H1 (cell line): ENCODE results near the gene REPS1. TPM values are rescaled to one million over a fixed set of nuclear protein-coding genes. Genes with fewer than 3 reads are reported as not detected.

Experiments
- CTCF ChIA-PET: fragments of 300-600 bp; sonication (Branson Sonifier 250); formaldehyde crosslinking; loops from one replicate; lab custom pipeline; 2021; ENCODE audit not compliant: partially characterized antibody; lab: Charles Lee
- POLR2A ChIA-PET: fragments of 300-600 bp; sonication (Branson Sonifier 250); formaldehyde crosslinking; loops from one replicate; lab custom pipeline; 2021; ENCODE audit warnings: inconsistent platforms; ENCODE audit not compliant: partially characterized antibody; lab: Charles Lee
- DNase-seq, 2 experiments: peaks; one replicate each; pipeline versions ENCODE4 v3.0.0 to v3.0.0-alpha.2; 2010 to 2022; ENCODE audit warnings: low spot score in 2 of 2, low read depth in 1 of 2, mixed read lengths in 1 of 2
- FAIRE-seq: peaks from 2 replicates; lab custom pipeline; 2011; peaks lifted over from hg19 to GRCh38; lab: Jason Lieb, UNC
- H2AFZ ChIP-seq: 2 replicates; pipeline ENCODE4 v1.8.1; 2012; ENCODE audit warnings: low read length, inconsistent platforms
- H2AK5ac ChIP-seq: 2 replicates; pipeline ENCODE4 v1.6.1; 2013; ENCODE audit warnings: low read depth, low read length
- H2BK120ac ChIP-seq: replicated peaks from 2 replicates; pipeline ENCODE3; 2013; ENCODE audit warnings: low read depth, low read length, inconsistent platforms
- H2BK12ac ChIP-seq: 2 replicates; pipeline ENCODE4 v1.6.1; 2013; ENCODE audit warnings: low read depth, low read length
- H2BK15ac ChIP-seq: 2 replicates; pipeline ENCODE4 v1.6.1; 2013; ENCODE audit warnings: low read length
- H2BK20ac ChIP-seq: 2 replicates; pipeline ENCODE4 v1.6.1; 2013; ENCODE audit warnings: low read length
- H2BK5ac ChIP-seq: 2 replicates; pipeline ENCODE4 v1.6.1; 2013; ENCODE audit warnings: low read depth, low read length
- H3K14ac ChIP-seq: 2 replicates; pipeline ENCODE4 v1.6.1; 2013; ENCODE audit warnings: inconsistent platforms; ENCODE audit not compliant: insufficient read length
- H3K18ac ChIP-seq: 2 replicates; pipeline ENCODE4 v1.6.1; 2013; ENCODE audit warnings: low read length; ENCODE audit errors: extremely low read depth
- H3K23ac ChIP-seq: 2 replicates; pipeline ENCODE4 v1.6.1; 2013; ENCODE audit warnings: inconsistent platforms; ENCODE audit not compliant: insufficient read length
- H3K23me2 ChIP-seq: 2 replicates; pipeline ENCODE4 v1.6.1; 2013; ENCODE audit warnings: low read depth, low read length
- H3K27ac ChIP-seq: 2 replicates; pipeline ENCODE4 v1.6.1; 2011; ENCODE audit warnings: low read depth, low read length, inconsistent platforms
- H3K27me3 ChIP-seq, 4 experiments: replicated peaks in 1 of 4; 1 replicate in 1 of 4; 2 replicates in 3 of 4; pipeline versions ENCODE4 v1.6.1 to v1.8.1; 2011 to 2013; ENCODE audit warnings: low read length in 3 of 4, mild to moderate bottlenecking in 3 of 4, inconsistent platforms in 2 of 4, mixed read lengths in 2 of 4, moderate library complexity in 1 of 4; ENCODE audit not compliant: control insufficient read depth in 3 of 4, insufficient read depth in 3 of 4; ENCODE audit errors: extremely low read depth in 1 of 4
- H3K36me3 ChIP-seq, 4 experiments: 2 replicates each; pipeline versions ENCODE4 v1.6.1 to v1.8.1; 2011 to 2013; ENCODE audit warnings: mild to moderate bottlenecking in 4 of 4, low read length in 3 of 4, moderate library complexity in 2 of 4, control low read depth in 1 of 4, inconsistent platforms in 1 of 4; ENCODE audit not compliant: insufficient read depth in 4 of 4, control insufficient read depth in 2 of 4
- H3K4ac ChIP-seq: replicated peaks from 2 replicates; pipeline ENCODE3; 2013; ENCODE audit warnings: low read length, low read depth, mixed read lengths, inconsistent platforms; ENCODE audit not compliant: insufficient read length
- H3K4me1 ChIP-seq, 4 experiments: replicated peaks in 1 of 4; 1 replicate in 1 of 4; 2 replicates in 3 of 4; pipeline versions ENCODE4 v1.6.1 to v1.8.1; 2011 to 2013; ENCODE audit warnings: low read length in 3 of 4, inconsistent platforms in 2 of 4, mixed read lengths in 1 of 4; ENCODE audit not compliant: insufficient read depth in 4 of 4, control insufficient read depth in 3 of 4
- H3K4me2 ChIP-seq, 2 experiments: 2 replicates each; pipeline versions ENCODE4 v1.6.1 to v1.8.1; 2011 to 2013; ENCODE audit warnings: low read depth in 2 of 2, low read length in 2 of 2, control low read depth in 1 of 2, inconsistent platforms in 1 of 2, mild to moderate bottlenecking in 1 of 2; ENCODE audit not compliant: insufficient read depth in 1 of 2
- H3K4me3 ChIP-seq, 4 experiments: fragments of 200-600, 300-600 bp in 1 of 4; sonication (generic), shearing (Covaris generic), sonication (Bioruptor Twin) in 1 of 4; 2 replicates each; pipeline versions ENCODE4 v1.5.1 to v1.8.1; 2011 to 2016; ENCODE audit warnings: low read length in 4 of 4, low read depth in 3 of 4, control low read depth in 2 of 4, inconsistent platforms in 2 of 4, mild to moderate bottlenecking in 2 of 4, mixed read lengths in 1 of 4, moderate library complexity in 1 of 4; ENCODE audit not compliant: insufficient read depth in 2 of 4; ENCODE audit errors: extremely low read depth in 1 of 4
- H3K56ac ChIP-seq: replicated peaks from 2 replicates; pipeline ENCODE3; 2013; ENCODE audit warnings: low read depth, mild to moderate bottlenecking, mixed read lengths, low read length, inconsistent platforms; ENCODE audit not compliant: insufficient read length
- H3K79me1 ChIP-seq: 2 replicates; pipeline ENCODE4 v1.6.1; 2013; ENCODE audit warnings: low read depth, low read length, control low read depth
- H3K79me2 ChIP-seq, 2 experiments: 2 replicates each; pipeline versions ENCODE4 v1.6.1 to v1.8.1; 2012 to 2013; ENCODE audit warnings: low read length in 2 of 2, mild to moderate bottlenecking in 2 of 2, inconsistent platforms in 1 of 2; ENCODE audit not compliant: insufficient read depth in 2 of 2, control insufficient read depth in 1 of 2
- H3K9ac ChIP-seq, 4 experiments: replicated peaks in 1 of 4; 1 replicate in 1 of 4; 2 replicates in 3 of 4; pipeline versions ENCODE4 v1.6.1 to v1.8.1; 2011 to 2013; ENCODE audit warnings: low read depth in 3 of 4, low read length in 3 of 4, control low read depth in 2 of 4, mild to moderate bottlenecking in 2 of 4, moderate library complexity in 2 of 4, inconsistent platforms in 1 of 4; ENCODE audit errors: extremely low read depth in 1 of 4
- H3K9me3 ChIP-seq, 2 experiments: 2 replicates each; pipeline versions ENCODE4 v1.6.1 to v1.8.1; 2012 to 2013; ENCODE audit warnings: mild to moderate bottlenecking in 2 of 2, moderate library complexity in 2 of 2, control low read depth in 1 of 2, inconsistent platforms in 1 of 2, low read depth in 1 of 2, low read length in 1 of 2, mixed read lengths in 1 of 2; ENCODE audit not compliant: insufficient read depth in 2 of 2
- H4K20me1 ChIP-seq, 2 experiments: replicated peaks in 1 of 2; 2 replicates each; pipeline versions ENCODE3 to v1.8.1; 2011 to 2013; ENCODE audit warnings: inconsistent platforms in 2 of 2, low read length in 2 of 2, mild to moderate bottlenecking in 1 of 2; ENCODE audit not compliant: insufficient read depth in 2 of 2, control insufficient read depth in 1 of 2
- H4K5ac ChIP-seq: 2 replicates; pipeline ENCODE4 v1.6.1; 2013; ENCODE audit warnings: low read length, low read depth, mixed read lengths, inconsistent platforms; ENCODE audit not compliant: insufficient read length
- H4K8ac ChIP-seq: 2 replicates; pipeline ENCODE4 v1.8.0; 2013; ENCODE audit warnings: mild to moderate bottlenecking, moderate library complexity, low read length, inconsistent platforms; ENCODE audit not compliant: insufficient read depth; ENCODE audit errors: extremely low read depth
- H4K91ac ChIP-seq: replicated peaks from 2 replicates; pipeline ENCODE3; 2013; ENCODE audit warnings: low read length, mixed read lengths, inconsistent platforms; ENCODE audit not compliant: insufficient read length
- ATF3 ChIP-seq: IDR thresholded peaks from 2 replicates; pipeline ENCODE4 v1.6.1; 2011; ENCODE audit warnings: low read depth, mild to moderate bottlenecking, low read length; ENCODE audit not compliant: insufficient read depth
- WGBS, 2 experiments: shearing (Covaris generic) in 1 of 2; methylation state at CpG; one replicate each; pipeline versions ENCODE4 v1.1.6 to v1.1.7; 2013 to 2015; ENCODE audit warnings: low lambda C conversion rate in 2 of 2, mixed read lengths in 2 of 2, inconsistent platforms in 1 of 2, low coverage in 1 of 2, missing lambda C conversion rate in 1 of 2; ENCODE audit not compliant: insufficient replicate concordance in 2 of 2, insufficient coverage in 1 of 2, insufficient read length in 1 of 2; ENCODE audit errors: extremely low coverage in 1 of 2, missing lambda C conversion rate in 1 of 2; 5-methylcytosine and 5-hydroxymethylcytosine counted together
- polyA plus RNA-seq, 7 experiments: library from polyadenylated mRNA; depleted of rRNA in 3 of 7; stranded (reverse) in 5 of 7; unstranded in 2 of 7; fragments of >200 nt in 5 of 7; fragments of 200-250 nt in 2 of 7; gene quantifications; 1 replicate in 5 of 7; 2 replicates in 1 of 7; 4 replicates in 1 of 7; pipeline versions ENCODE4 v1.2.1 to v1.2.3, GENCODE V29; 2011 to 2013; ENCODE audit warnings: missing spikeins in 2 of 7, mixed read lengths in 2 of 7
- total RNA-seq: library from RNA; stranded (reverse); fragmentation: NEBNext Ultra II Directional; extraction: Animal tissue kit (Norgen Biotek cat#: 25700); gene quantifications from 2 replicates; pipeline ENCODE4 v1.2.1, GENCODE V29; 2021

The REPS1 gene
- total and polyA plus RNA-seq, 2 of the 8 experiments (the other 6 are each of a cell fraction or from before 2014, with no cell fraction given) = 52.1 to 68.9 TPM

GRCh38 chr6:138986578-138986977 lies 1.5 kb downstream of the REPS1 start:
- peaks cover 3% of the 10 kb centered on the region; the same call in 1 of the 2 replicates for H3K79me1 ChIP-seq
- WGBS, 2 experiments = 10% methylated on average over 3 of the region's 3 CpGs; no CpG with 5 or more reads in 1 of the 2 experiments
- no peak overlapping the region for H4K91ac ChIP-seq
- DNase-seq (no peak), FAIRE-seq (no peak)
- peak overlapping the region in 1 of 4 experiments; percentile 55; a peak in 1 of 7 replicates for H3K9ac ChIP-seq
- H2BK20ac ChIP-seq = no peak overlapping the region
- peak overlapping the region; percentile 67 to 85 for H3K4me2 ChIP-seq
- no peak overlapping the region for H4K8ac ChIP-seq
- no peak overlapping the region for H2BK120ac ChIP-seq
- H2AFZ ChIP-seq = no peak overlapping the region
- no peak overlapping the region for H3K14ac ChIP-seq
- peak overlapping the region; percentile 77 to 97 (median 82) for H3K4me3 ChIP-seq
- H3K4me1 ChIP-seq = peaks cover 3 to 6% (median 6%) of the 10 kb centered on the region in 4 experiments; a peak in 4 of 7 replicates
- CTCF ChIA-PET = interaction anchor here (0.7 to 1.6 kb wide), 7 partner anchors 12 to 235 kb away, joined by 3 to 5 read pairs (median 4); no protein-coding TSS in a partner anchor
- H2BK5ac ChIP-seq = no peak overlapping the region
- peaks cover 28 to 59% of the 10 kb centered on the region in 2 experiments for H3K79me2 ChIP-seq
- H3K36me3 ChIP-seq = no peaks in the 10 kb centered on the region
- no peak overlapping the region for H3K4ac ChIP-seq
- H3K27ac ChIP-seq = no peak overlapping the region
- H3K18ac ChIP-seq = no peak overlapping the region
- H3K23ac ChIP-seq = no peak overlapping the region
- no peak overlapping the region for H3K56ac ChIP-seq
- H2BK15ac ChIP-seq = no peak overlapping the region
- no peak overlapping the region for H2AK5ac ChIP-seq
- H3K23me2 ChIP-seq = no peaks in the 10 kb centered on the region; the same call in 1 of the 2 replicates
- no peak for TF ChIP-seq ATF3
- H2BK12ac ChIP-seq = no peak overlapping the region
- peaks cover 3 to 5% of the 10 kb centered on the region in 2 experiments for H4K20me1 ChIP-seq
- H4K5ac ChIP-seq = no peak overlapping the region
- H3K27me3 ChIP-seq = no peaks in the 10 kb centered on the region
- POLR2A ChIA-PET = interaction anchor here (0.7 to 2.6 kb wide), 12 partner anchors 11 to 169 kb away, joined by 3 to 20 read pairs (median 4); no protein-coding TSS in a partner anchor
- no peaks in the 10 kb centered on the region for H3K9me3 ChIP-seq
